ELR (cell line): ENCODE data around the gene NRF1.
"Not testable (repeated sequence)": the region's sequence is repeated elsewhere in the genome, so short reads cannot be mapped to it uniquely, and the experiment has no call there.

Experiments
- DNase-seq: peaks from one replicate; pipeline ENCODE4 v3.0.0-alpha.2; 2015; ENCODE audit warnings: low read depth

NRF1 gene

DNA sequence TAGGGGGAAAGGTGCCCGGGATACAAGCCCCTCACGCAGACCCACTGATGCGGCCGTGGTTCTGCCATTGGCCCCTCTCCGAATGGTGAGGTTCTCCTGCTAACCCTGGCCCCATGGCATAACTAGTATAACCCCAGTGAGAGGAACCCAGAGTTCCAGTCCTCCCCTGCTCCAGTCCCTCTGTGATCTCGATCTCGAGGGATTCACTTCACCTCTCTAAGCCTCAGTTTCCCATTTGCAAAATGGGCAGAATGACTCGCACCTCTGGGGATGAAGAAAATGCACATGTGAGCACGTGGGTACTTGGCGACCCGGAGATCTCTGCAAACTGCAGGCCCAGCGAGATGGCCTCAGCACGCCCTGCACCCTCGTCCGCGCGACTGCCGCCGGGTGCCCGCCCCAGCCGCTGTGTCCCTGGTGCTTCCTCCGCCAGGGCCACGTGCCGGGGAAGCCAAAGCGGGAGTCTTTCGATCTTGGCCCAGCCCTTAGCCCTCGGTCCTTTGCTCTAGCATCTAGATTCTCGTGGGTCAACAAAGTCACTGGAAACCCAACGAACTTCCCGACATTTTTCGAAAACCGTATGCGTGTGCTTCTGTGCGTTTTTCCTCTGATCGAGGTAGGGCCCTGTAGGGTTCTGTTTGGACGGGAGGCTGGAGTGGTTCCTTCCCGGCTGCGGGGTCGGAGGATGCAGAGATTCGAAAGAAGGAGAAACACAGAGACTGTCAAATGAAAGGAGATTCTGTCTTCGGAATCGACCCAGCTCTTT, 171.5 kb downstream of the NRF1 start:
- DNase-seq = no peak

DNA sequence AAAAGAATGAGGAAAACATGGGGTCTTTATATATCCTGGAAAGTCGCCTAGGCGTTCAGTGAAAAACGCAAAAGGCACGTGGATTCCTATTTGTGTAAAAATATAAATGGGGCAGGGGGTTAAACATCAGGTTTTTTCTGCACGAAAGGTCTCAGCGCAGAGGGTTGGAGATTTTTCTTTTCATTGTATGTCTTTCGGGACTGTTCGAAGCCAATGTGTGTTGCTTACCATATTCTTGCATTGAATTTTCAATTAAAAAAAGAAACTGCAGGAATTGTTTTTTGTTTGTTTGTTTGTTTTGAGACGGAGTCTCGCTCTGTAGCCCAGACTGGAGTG, 172.0 kb downstream of the NRF1 start:
- no peak for DNase-seq

GRCh38 chr7:129784437-129784782, 172.9 kb downstream of the NRF1 start:
- DNase-seq = no peak

DNA sequence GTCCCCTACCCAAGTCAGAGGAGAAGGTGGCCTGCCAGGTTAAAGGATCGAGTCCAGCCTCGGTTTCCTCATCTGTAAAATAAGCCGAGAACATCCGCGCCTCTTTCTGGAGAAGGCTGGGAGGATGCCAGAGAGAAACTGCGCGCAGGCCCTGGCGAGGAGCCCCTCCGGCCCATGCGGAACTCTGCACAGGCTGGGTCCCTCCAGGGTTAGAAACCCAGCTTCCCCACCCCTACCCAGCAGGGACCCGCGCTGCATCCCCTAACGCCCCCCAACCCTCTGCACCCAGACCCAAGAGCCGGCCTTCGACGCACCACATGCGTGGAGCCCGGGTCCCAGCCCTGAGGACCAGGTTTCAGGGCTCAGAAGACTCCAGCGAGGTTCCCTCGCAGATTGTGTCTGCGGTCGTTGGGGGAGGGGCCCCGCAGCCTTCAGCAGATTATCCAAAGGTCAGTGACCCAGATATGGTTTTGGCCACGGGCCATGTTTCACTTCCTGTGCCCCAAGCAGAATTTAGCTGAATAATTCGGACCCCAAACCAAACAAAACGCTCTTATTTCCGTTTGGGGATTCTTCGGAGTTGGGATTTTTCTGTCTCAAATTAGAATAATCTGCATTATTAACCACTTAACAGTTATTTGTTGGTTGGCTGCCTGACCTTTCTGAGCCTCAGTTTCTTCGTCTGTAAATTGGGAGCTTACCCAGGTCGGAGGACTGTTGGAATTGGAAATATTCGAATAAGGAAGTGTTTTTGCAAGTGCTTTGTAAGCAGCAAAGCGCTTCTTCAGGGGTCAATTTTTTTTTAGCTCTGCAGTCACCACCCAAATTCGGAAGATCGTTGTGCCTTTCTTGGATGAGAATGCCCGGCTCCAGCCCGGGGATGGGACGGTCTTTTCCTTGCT, 173.5 kb downstream of the NRF1 start:
- DNase-seq = no peak

- no peak for DNase-seq
Measured at GRCh38 chr7:129785685-129786514, 174.4 kb downstream of the NRF1 start.

DNA sequence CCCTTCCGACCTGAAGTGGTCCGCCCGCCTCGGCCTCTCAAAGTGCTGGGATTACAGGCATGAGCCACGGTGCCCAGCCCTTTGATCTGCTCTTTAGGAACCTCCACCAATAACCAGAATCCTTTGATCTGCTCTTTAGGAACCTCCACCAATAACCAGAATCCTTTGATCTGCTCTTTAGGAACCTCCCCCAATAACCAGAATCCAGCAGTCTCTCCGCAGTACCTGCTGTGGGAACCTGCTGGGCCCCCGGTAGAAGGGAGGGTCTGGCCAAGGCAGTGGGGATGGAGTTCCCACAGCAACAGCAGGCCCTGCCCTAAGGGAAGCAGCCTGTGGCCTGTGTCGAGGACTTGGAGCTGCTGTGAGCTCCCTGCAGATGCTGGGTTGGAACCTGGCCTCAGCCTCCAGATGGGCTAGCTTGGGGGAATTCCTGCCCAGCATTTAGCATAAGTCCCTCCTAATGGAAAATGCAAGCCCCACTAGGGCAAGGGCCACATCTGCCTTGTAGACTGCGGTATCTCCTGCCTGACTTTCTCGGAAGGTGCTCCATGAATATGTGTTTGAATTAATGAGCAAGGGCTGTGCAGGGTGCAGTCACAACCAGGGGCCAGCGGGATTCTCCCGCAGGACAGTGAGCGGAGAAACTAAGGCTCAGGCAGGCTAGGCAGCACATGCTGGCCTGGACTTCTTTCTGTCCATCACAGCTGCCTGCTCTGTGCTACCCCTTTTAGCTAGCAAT, 175.5 kb downstream of the NRF1 start:
- no peak for DNase-seq

DNA sequence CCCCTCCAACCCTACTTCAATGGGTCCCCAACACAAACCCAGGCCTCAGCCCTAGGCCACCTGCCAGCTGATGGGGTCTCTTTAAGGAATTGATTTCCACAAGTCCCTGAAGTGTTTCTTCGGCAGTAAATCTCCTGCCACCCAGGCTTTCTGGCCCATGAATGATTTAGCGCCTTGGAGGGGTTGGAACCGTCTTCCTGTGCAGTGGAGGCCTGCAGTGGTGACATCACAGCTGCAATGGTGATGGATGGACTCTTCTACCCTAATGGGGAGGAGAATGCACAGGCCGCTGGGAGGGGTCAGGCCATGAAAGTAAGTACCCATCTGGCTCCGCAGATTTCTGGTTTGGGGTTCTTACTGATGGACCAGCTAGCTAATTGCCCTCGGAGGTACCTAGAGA, 177.5 kb downstream of the NRF1 start:
- DNase-seq = no peak

DNA sequence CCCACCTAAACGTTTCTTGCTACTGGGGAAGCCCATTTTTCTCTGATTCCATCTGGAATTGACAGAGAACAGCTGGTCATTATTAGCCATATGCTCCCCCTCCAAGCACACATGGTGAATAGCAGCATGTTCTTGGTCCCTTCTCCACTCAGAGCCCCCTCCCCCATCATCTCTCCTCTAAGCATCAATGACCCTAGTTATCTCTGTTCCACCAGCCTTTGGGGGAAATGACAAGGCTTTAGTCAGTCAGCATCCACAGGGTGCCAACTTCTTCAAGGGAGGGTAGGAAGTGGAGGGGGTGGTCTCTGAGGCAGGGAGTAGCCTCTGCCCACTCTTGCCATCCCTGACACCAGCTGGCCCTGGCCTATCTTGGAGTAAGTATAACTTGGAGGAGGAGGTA, 178.1 kb downstream of the NRF1 start:
- peak; percentile 17 for DNase-seq

DNA sequence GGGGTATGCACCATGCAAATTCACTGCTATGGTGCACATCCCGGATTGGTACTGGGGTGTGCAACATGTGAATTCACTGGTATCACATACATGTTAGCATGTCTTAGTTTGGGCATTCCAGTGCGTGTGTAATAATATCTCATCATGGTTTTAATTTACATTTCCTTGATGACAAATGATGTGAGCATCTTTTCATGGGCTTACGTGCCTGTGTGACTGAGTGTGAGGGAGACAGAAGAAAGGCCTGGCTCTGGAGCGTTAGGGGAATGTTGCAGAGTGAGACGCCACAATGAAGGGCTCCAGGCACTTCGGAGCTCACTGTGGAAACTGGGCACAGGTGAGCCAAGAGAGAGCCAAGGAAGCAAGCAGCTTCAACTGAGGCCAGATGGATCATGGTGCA, 178.6 kb downstream of the NRF1 start:
- peak; percentile 80 for DNase-seq

DNA sequence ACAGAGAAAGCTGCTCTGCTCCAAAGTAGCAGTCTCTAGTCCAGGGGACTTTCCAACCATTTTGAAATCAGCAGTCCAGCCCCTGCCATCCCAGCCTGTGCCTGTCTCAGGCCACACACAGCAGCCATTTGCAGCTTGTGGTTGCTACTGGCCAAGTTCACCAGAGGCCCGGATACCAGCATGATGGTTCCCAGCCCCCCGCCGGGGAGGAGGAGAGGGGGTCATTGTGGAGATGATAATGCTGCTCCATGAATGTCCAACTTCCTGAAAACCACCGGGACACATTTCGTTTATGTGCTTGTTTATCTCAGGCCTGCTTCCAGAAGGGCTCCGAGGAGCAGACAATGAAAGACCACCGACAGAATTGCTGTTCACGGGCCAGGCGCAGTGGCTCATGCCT, 181.2 kb downstream of the NRF1 start:
- DNase-seq = no peak

DNA sequence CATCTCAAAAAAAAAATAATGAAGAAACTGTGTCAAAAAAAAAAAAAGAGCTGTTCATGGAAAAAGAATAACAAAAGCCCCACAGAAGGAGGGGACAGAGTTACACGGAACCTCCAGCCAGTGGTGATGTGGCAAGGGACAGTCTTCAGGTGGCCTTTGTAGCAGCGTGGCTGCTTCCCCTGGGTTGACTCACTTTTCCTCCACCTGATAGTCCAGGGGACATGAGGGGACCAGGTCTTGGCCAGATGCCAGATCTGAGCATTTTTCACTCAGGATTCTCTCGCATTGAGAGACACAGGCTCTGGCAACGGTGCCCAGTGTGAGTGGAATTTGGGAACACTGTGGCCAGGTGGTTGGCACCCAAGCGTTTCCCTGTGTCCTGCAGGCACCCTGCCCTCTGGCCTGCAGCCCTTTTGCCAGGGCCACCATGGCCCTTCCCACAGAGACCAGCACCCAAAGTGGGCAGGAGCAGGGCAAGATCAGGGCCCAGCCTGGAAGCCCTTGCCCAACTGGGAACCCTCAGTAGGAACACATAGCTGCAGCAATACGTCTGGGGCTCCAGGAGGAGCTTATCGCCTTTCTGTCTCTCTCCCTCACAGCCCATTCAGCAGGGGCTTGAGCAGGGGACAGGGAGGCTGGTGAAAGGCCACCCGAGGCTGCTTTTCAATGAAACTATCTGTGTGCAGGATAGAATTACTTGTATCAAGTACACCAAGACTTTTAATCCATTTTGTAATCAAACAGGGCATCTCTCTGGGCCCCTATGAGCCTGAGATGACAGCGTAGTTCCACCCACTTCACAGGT, 182.2 kb downstream of the NRF1 start:
- DNase-seq = no peak

GRCh38 chr7:129794461-129794860, 182.9 kb downstream of the NRF1 start:
- not testable (repeated sequence) for DNase-seq

GRCh38 chr7:129796186-129796775, 184.8 kb downstream of the NRF1 start:
- DNase-seq = no peak

DNA sequence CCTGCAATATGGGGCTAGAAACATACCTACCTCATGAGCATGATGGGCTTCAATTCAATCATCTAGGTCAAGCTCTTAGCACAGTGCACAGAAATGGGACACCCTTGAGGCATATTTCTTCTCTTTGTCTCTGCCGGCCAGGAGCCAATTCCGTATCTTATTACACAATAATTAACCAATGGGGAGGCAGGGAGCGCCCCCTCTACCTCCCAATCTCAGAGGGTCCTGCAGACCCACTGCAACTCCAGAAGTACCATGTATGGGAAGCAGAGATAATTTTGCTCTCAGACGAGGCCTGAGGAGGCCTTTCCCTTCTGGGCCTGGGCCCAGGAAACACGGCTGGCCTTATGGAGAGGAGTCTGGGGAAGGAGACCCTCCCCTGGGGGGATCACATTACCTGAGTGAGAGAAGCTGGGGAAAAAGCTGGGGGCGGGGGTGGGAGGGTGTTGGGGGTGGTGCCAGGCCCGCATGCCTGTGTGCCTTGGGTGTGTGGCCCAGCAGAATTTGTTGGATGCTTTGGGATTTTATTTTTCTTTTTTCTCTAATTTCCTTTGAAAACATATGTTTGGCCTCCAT, 185.8 kb downstream of the NRF1 start:
- no peak for DNase-seq

DNA sequence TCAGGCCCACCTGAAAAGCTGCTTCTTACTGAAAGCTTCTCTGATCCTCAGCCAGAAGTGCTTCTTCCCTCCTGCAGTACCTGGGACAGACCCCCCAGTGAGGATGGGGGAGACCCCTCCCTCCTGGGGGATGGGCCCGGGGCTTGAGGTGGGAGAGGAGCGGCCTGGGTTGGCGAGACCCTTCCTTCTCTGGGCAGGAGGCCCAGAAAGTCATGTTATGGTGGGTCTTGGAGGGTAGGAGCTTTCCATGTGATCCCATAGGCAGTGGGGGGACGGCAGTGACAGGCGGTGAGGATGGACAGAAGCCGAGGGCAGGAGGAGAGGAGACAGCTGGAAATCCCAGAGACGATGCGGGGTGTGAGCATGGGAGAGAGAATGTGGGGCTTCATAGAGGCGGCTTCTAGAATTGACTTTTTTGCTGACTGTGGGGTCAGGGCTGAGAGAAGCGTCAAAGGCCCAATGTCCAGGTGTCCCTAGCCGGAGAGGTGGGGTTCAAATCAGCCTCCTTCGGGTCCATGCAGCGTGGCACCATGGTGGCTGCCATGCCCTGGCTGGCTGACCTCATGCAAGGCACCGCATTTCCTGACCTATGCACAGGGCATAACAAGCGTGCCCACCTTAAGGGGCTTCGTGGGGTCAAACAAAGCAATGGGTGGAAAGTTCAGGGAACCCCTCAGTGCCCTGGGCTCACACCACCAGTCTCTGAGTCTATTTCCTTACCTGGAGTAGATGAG, 187.3 kb downstream of the NRF1 start:
- DNase-seq = no peak

DNA sequence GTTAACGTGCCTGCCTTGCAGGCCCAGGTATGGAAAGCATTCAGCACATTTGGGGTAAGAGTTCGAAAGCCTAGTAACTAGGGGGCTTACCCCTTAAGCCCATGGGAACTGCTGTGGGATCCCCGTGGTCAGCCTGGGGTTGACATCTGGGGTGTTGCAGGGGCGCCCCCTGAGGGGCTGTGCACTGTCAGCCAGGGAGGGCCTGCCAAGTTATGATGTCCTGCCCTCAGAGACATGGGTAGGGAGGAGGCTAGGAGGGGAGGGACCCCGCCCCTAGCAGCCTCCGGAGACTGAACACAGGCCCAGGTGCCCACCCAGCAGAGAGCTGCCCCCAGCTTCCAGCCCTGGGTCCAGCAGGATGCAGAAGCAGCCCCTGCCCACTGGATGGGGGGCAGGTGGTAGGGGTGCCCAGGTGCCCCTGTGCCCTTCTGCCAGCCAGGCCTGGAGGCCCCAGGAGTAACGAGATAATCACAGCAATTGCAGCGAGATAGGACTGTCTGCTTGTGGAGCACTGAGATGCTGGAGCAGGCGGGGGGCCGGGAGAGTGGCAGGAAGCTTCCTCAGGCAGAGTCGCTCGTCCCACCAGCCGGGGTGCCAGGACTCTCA, 187.9 kb downstream of the NRF1 start:
- DNase-seq = no peak

GRCh38 chr7:129800901-129801300, 189.4 kb downstream of the NRF1 start:
- no peak for DNase-seq

- DNase-seq = no peak
Measured at GRCh38 chr7:129801882-129802281, 190.4 kb downstream of the NRF1 start.

DNA sequence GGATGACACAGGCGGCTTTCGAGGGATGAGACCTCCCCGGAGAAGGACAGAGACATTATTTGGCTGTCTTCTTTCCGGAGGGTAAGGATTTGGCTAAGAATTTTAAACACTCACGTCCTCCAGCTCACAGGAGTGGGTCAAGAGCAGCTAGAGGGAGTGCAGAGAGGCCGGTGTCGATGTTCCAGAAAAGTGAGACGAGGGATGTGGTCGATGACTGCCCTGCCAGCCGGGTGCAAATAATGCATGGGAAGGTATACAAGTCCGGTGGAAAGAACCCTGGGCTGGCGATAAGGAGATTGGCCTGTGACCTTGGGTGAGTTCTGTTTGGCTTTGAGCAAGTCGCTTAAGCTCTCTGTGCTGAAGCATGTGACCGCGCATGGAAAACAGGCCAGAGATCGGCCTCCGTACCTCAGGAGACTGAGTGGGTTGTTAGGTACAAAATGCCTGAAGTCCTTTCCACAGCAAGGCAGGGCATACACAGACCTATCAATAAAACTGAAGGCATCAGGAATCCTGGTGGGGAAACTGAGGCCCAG, 192.1 kb downstream of the NRF1 start:
- DNase-seq = no peak
